Bronchial epithelial cell (primary cell): Measurements from ENCODE around the gene MIER1. TPM values are rescaled to one million over a fixed set of nuclear protein-coding genes. Genes with fewer than 3 reads are reported as not detected.
"Not testable (repeated sequence)": the region's sequence is repeated elsewhere in the genome, so short reads cannot be mapped to it uniquely, and the experiment has no call there.

Experiments used
- DNase-seq: peaks from one replicate; pipeline ENCODE4 v3.0.0-alpha.2; 2010; ENCODE audit warnings: low read depth
- FAIRE-seq: peaks from 2 replicates; lab custom pipeline; 2011; peaks lifted over from hg19 to GRCh38; lab: Jason Lieb, UNC
- H3K27me3 ChIP-seq: 2 replicates; pipeline ENCODE4 v1.5.1; 2011; ENCODE audit warnings: low read length; ENCODE audit not compliant: control insufficient read depth, insufficient read depth
- H3K36me3 ChIP-seq: 2 replicates; pipeline ENCODE4 v1.5.1; 2011; ENCODE audit warnings: low read length; ENCODE audit not compliant: control insufficient read depth, insufficient read depth
- H3K4me3 ChIP-seq: 2 replicates; pipeline ENCODE4 v1.5.1; 2011; ENCODE audit warnings: mild to moderate bottlenecking, low read depth, low read length, control low read depth
- CTCF ChIP-seq: IDR thresholded peaks from 2 replicates; pipeline ENCODE4 v1.5.1; 2011; ENCODE audit warnings: mild to moderate bottlenecking, moderate library complexity, low read length, control low read depth, inconsistent platforms; ENCODE audit not compliant: insufficient read depth, severe bottlenecking
- total RNA-seq: library from RNA; depleted of rRNA; stranded (reverse); fragments of >200 nt; gene quantifications from 2 replicates; pipeline ENCODE4 v1.2.1, GENCODE V29; 2014

The MIER1 gene
- total RNA-seq, 1 donor from 2014 or later: 16.8 TPM

GRCh38 chr1:66947267-66947666 is 22.5 kb downstream of the MIER1 start:
- no peak overlapping the region for H3K4me3 ChIP-seq
- H3K27me3 ChIP-seq: no peaks in the 10 kb centered on the region
- peaks cover 7% of the 10 kb centered on the region for H3K36me3 ChIP-seq
- TF ChIP-seq CTCF: no peak
- DNase-seq (no peak), FAIRE-seq (no peak)

GRCh38 chr1:66951513-66951912 is 26.7 kb downstream of the MIER1 start:
- no peak for TF ChIP-seq CTCF
- H3K27me3 ChIP-seq: no peaks in the 10 kb centered on the region
- peaks cover 7% of the 10 kb centered on the region for H3K36me3 ChIP-seq
- DNase-seq (peak; percentile 78), FAIRE-seq (no peak)
- no peak overlapping the region for H3K4me3 ChIP-seq

GRCh38 chr1:66954208-66954607 is 29.4 kb downstream of the MIER1 start:
- no peaks in the 10 kb centered on the region for H3K27me3 ChIP-seq
- no peak for TF ChIP-seq CTCF
- no peak overlapping the region for H3K4me3 ChIP-seq
- H3K36me3 ChIP-seq: peaks cover 3% of the 10 kb centered on the region
- FAIRE-seq (no peak), DNase-seq (no peak)

GRCh38 chr1:66957938-66958337 is 33.1 kb downstream of the MIER1 start:
- no peak for FAIRE-seq
- Histone ChIP-seq H3K36me3 (peaks cover 5% of the 10 kb centered on the region), H3K4me3 (no peak overlapping the region), H3K27me3 (no peaks in the 10 kb centered on the region)
- TF ChIP-seq CTCF: no peak
- DNase-seq: no peak

GRCh38 chr1:66966188-66966873 is 41.5 kb downstream of the MIER1 start:
- DNase-seq, FAIRE-seq, H3K4me3 ChIP-seq, H3K36me3 ChIP-seq, H3K27me3 ChIP-seq: not testable (repeated sequence)

- H3K4me3 ChIP-seq: no peak overlapping the region
- FAIRE-seq: no peak
- DNase-seq: no peak
- no peak for TF ChIP-seq CTCF
- H3K27me3 ChIP-seq: no peaks in the 10 kb centered on the region
- peaks cover 4% of the 10 kb centered on the region for H3K36me3 ChIP-seq
These were observed 43.8 kb downstream of the MIER1 start for GRCh38 chr1:66968574-66968973.
